Activated CD4-positive, CD25-positive, alpha-beta regulatory T cell treated with anti-CD3 and anti-CD28 coated beads, Interleukin-2, amount 50 U/mL, for 72 hours (primary cell): ENCODE results near the gene CALHM5.
A peak's percentile ranks its signal among the peaks of the same experiment; 100 is the strongest.

Experiments
- DNase-seq: peaks from one replicate; pipeline ENCODE4 v3.0.0; 2021

The CALHM5 gene

GRCh38 chr6:116556065-116556464, 44.6 kb downstream of the CALHM5 start:
- no peak for DNase-seq

GRCh38 chr6:116556814-116557415, 45.5 kb downstream of the CALHM5 start:
- DNase-seq: no peak

- DNase-seq: no peak
Observed at GRCh38 chr6:116557893-116558292, 46.5 kb downstream of the CALHM5 start.

GRCh38 chr6:116560130-116560529, 48.7 kb downstream of the CALHM5 start:
- DNase-seq: no peak

GRCh38 chr6:116561377-116562018, 50.1 kb downstream of the CALHM5 start:
- peak; percentile 61 for DNase-seq

- DNase-seq: no peak
Observed at GRCh38 chr6:116562019-116562403, 50.6 kb downstream of the CALHM5 start.

- DNase-seq: no peak
Observed at GRCh38 chr6:116562614-116563013, 51.2 kb downstream of the CALHM5 start.

GRCh38 chr6:116563830-116564229, 52.4 kb downstream of the CALHM5 start:
- DNase-seq: no peak

- no peak for DNase-seq
Observed at GRCh38 chr6:116564311-116564710, 52.9 kb downstream of the CALHM5 start.

GRCh38 chr6:116564921-116565872, 53.8 kb downstream of the CALHM5 start:
- no peak for DNase-seq

- no peak for DNase-seq
Observed at GRCh38 chr6:116568111-116568510, 56.7 kb downstream of the CALHM5 start.

GRCh38 chr6:116568821-116569755, 57.6 kb downstream of the CALHM5 start:
- DNase-seq: no peak

GRCh38 chr6:116570856-116571682, 59.6 kb downstream of the CALHM5 start, which contains the start of gene RWDD1:
RWDD1 (plus strand) TSS chr6:116571504; CDS start chr6:116571583, 79 bp downstream.
- peak; percentile 91 for DNase-seq

- no peak for DNase-seq
Observed at GRCh38 chr6:116571683-116572000, 60.2 kb downstream of the CALHM5 start.

- DNase-seq: no peak
Observed at GRCh38 chr6:116572162-116572561, 60.7 kb downstream of the CALHM5 start.
